G401.6 (cell line): ENCODE measurements around the gene WWC1.
"Not testable (repeated sequence)": the region's sequence is repeated elsewhere in the genome, so short reads cannot be mapped to it uniquely, and the experiment has no call there.

Source experiments
- FAIRE-seq: peaks from 2 replicates; lab custom pipeline; 2012; peaks lifted over from hg19 to GRCh38; lab: Jason Lieb, UNC

Gene WWC1

DNA sequence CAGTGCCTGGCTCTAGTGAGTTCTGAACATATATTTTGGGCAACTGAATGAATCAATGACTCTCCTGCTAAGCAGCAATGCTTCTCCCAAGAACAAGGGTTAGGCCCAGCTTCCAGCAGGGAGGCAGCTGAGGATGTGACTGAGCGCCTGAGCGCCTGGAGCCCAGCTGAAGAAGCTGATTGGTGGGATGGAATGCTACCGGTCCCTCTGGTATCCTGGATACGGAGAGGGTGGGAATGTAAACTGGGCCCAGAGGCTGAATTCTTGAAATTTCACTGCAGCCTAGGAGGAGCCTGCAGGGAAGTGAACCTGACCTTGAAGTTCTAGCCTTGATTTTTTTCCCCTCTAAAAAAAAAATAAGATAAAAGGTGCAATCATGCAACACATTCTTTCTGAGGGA is 43.2 kb downstream of the WWC1 start:
- FAIRE-seq = peak; percentile 65

DNA sequence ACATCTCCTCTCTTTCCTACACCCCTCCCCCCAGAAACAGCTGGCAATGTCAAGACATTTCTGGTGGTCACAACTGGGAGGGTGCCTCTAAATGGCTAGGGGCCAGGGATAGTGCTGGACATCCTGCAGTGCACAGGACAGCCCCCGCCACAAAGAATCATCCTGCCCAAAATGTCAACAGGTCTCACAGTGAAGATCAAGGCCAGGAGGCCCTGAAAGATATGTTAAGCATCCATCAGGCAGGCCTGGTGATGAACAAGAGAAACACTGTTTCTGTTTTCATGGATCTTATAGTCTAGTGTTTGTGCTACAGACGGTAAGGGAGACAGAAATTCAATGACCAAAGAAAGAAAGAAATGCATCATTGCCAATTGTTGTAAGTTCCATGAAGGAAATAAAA is 45.9 kb downstream of the WWC1 start:
- no peak for FAIRE-seq

DNA sequence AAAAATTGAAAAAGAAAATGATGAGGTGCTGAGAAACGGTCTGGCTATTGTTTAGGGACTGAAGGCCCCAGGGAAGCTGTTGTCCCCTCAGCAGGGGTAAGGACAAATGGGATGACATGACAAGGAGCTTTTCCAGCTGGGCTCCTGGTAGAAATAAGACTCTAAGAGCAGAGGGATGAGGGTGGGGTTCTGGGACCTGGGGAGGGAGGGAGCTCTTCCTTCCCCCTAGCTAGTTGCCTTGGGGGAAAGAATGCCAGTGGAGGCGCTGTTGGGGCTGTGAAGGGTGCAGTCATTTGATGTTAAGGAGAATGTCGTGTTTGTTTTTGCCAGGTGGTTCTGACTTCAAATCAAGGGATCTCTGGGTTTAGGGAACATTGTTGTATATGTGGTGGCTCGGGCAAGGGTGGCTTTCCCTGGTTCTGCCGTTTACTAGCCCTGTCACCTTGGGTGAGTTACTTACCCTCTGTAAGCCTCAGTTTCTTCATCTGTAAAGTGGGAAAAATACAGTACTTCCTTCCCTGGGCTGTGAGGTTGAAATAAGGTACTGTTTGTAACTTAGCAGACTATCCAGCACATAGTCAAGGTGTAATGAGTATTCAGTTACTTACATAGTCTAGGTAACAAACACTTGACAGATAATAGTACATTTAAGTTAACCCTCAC is 47.8 kb downstream of the WWC1 start:
- FAIRE-seq = no peak

DNA sequence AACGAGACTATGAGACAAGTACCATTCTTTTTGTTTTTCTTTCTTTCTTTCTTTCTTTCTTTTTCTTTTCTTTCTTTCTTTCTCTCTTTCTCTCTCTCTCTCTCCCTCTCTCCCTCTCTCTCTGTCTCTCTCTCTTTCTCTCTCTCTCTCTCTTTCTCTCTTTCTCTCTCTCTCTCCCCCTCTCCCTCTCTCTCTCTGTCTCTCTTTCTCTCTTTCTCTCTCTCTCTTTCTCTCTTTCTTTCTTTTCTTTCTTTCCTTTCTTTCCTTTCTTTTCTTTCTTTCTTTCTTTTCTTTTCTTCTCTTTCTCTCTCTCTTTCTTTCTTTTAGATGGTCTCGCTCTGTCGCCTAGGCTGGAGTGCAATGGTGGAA is 48.3 kb downstream of the WWC1 start:
- not testable (repeated sequence) for FAIRE-seq

DNA sequence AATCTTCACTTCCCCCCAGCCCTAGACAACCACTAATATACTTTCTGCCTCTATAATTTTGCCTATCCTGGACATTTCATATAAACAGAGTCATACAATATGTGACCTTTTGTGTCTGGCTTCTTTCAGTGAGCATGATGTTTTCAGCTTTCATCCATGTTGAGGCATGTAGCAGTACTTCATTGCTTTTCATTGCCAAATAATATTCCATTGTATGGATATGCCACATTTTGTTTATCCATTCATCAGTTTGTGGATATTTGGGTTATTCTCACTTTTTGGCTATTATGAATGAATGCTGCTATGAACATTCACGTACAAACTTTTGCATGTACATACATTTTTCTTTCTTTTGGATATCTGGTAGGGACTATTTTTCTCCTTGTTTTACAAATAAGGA is 49.0 kb downstream of the WWC1 start:
- FAIRE-seq = no peak

DNA sequence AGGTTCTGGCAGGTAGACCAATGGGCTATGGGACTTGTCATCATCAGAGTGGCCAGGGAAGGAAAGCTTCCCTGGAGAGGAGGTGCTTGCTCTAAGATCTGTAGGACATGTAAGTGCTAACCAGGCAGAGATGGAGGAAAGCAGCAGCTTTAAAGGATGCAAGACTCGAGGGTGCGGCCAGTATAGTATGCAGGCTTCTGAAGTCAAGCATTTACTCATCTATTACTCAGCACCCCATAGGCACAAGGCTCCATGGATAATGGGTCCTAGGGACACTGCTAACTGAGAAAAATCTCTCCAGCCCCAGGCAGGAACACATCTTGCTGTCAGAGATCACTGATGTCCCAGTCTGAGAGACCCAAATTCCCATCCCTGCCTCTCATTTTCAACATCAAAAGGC is 49.7 kb downstream of the WWC1 start:
- no peak for FAIRE-seq

DNA sequence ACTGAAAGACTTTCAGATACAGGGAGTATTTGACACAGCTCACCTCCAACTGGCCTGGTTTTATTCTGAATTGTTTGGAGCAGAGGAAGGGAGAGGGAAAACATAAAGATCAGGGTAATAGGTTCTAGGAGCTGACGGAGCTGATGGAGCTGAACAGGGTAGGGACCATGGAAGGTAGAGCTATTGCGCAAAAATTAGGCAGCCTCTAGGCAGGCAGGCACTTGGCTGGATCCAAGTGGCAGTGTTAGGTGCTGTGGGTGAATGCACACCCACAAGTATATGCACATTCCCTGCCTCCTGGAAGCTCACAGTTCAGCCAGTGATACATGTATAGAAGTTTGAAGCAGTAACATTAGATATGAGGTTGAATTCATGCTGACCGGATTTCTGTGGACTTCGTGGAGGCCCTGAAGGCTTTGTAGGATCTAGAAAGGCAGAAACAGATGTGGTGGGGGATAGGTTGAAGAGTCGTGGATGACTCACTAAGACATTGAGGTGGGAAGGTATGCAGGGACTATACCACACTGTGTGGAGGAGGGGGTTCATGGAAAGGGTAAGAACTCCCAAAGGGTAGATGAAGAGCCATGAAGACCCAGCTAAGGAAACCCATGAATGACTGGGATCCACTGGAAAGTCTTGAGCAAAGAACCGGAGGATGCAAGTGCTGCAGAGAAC is 50.8 kb downstream of the WWC1 start:
- FAIRE-seq = no peak

DNA sequence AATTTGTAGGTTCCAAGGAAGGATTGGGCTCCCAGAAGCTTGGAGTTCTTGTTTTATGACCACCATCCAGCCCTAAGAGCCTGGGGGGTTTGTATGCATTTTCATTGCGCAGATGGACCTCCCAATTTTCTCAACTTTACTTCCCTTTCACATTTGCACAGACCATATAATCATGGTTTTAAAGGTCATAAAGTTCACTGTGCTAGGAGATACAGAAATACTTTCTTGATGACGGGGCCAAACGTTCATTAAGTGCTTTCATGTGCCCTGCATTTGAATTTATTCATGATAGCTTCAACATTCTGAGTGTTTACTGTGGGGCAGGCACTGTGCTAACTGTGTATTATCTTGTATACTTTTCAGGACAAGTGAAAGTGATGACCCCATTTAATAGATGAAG is 51.5 kb downstream of the WWC1 start:
- no peak for FAIRE-seq

DNA sequence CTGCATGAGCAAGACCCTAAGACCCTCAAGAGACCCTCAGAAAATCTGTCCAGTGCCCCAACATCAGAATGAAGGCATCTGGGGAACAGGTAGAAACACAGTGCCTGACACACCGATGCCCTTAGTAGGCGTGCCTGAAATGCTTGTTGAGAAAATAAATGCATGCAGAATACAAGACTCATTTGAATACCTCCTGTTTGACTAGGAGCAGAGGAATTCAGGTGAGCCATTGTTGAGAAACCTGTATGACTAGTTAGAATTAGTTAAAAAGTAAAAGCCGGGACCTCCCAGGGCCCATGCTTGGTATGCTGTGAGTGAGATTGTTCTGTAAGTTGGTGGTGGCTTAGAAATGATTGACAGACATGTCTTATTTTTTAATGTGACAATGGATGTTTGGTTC is 55.0 kb downstream of the WWC1 start:
- FAIRE-seq = no peak

DNA sequence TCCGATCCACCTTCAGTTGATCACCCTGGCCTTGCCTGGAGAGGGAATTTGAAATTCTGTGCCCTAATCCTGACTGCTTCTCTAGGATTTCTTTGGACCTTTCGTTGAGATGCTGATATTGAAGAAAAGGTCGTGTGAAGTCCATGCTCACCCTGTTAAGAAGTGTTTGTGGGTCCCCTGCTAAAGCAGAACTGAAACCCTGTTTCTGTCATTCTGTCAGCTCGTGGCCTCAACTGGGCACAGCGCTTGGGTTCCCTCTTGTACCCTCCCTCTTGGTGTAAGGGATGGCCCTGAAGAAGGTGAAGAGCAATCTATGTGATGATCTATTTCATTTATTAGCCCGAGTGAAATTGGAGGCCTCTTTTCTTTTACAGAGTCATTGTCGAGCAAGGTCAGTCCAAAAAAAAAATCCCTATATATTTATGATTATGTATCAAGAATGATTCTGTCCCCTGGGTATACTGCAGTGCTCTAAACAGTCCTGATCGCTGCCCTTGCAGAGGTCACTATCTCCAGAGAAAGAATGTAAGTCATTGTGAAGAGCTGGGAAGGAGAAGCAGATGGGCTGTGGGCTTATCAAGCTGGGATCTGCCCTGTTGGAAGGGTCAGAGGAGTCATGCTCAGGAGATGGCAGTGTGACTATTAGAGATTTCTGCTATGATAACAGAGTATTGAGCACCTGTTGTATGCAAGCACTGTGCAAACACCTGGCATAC is 56.1 kb downstream of the WWC1 start:
- FAIRE-seq = no peak

DNA sequence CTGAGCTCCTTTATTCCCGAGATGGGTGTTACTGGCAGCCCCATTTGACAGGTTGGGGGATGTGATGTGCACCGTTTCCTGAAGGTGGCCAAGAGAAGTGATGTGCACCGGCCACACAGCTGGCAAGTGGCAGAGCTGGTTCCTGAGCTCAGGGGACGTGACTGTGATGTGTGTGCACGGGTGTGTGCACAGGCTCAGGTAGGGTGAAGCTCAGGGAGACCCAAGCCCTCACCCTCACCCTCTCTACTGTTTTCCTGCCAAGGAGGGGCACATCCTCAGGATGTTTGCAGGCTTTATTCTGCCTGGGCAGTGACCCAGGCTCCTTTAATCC is 56.6 kb downstream of the WWC1 start:
- FAIRE-seq = no peak

DNA sequence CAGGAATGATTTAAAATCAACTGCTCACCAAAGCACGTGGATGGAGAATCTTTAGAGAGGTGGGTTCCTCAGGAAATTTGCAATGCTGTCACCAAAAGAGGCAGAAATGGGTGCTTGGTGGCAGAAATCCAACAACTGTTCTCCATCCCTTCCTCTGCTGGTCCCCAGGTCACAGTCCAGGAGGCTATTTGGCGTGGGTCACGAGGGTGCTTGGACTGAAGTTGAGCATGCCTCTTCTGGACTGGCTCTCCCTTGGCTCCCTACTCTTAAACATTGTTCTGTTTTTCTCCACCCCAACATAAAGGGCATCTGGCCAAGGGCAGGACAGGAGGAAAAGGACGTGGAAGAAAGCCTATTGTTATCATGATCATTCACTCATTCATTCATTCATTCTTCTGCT is 58.9 kb downstream of the WWC1 start:
- no peak for FAIRE-seq

DNA sequence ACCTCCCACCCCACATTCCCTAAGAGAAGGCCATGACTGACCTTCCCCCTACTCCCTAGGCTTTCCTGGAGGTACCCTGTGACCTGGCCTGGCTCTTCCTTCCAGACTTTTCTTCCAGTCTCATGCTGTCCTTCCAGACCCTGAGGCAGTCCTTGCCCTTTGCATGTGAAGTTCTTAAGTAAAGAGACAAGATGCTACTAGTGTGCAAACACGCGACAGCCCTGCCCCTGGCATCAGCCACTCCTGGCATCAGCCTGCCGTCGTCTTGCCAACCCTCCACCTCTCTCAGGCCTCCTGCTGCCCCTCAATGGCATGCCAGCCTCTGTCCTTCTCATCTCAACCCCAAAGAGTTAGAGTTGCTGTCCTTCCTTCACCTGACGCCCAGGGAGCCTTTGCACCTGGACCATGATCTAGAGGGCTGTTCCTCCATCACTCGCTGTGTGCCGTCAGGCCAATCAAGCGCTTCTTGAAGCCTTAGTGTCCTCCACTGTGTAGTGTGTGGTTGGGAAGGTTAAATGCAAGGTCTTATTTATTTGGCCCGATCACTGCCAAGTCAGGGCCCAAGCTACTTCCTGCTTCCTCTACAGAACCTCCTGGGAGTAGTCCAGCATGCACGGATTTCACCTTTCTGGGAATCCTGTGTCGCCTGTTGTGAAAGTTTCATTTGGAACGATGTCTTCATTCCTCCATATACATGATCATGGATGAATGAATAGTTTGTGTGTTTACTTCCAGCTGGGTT is 61.9 kb downstream of the WWC1 start:
- no peak for FAIRE-seq

DNA sequence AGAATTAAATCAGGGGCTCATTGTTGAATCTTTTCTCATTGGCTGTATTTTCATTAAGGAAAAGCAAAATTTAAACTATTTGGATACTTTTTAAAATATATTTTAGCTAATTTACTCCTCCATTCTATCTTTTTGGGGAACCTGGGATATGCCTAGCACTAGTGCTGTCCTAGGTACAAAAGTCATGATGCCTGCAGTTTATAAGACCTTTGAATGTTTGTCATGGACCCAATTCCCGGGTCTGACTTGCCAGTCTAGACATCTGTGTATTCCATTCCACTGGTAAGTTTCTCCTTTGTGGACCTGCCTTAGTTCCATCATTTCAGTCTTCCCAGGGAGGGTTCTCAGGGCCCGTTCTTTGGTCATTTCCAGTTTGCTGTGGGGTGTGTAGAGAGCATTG is 63.0 kb downstream of the WWC1 start:
- FAIRE-seq = no peak

DNA sequence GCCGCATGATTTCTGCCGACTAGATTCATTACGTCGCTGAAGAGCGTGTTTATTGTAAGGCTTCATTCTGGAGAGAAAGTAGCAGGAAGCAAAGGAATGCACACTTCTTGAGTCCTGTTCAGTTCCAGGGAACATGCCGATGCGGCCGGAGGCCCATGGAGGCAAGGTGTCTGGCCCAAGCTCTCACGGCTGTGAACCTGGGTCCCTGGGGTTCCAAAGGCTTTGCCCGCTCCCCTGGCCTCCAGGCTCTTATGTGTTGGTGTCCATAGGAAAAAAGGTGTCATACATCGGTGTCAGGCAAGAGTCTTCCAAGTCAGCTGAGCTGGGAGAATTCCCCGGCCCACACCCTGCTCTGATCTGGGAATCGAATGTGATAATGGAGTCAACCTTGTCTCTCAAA is 64.7 kb downstream of the WWC1 start:
- no peak for FAIRE-seq

DNA sequence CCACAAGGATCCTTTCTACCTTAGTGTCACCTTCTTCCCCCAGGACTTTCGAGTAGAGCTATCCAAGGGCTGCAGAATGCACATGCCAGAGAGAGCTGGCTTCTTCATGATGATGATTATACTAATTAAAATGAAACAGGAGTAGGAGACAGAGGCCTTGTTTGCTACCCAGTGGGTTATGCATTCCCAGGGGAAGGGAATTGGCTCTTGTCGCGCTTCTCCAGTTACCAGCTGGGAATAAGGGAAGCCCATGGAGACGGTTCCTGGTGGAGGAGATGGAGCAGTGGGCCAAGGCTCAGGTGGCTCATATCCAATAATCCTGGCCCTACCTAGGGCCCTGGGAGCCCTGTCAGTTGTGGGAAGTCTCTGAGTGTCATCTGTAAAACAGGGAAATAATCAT is 65.1 kb downstream of the WWC1 start:
- FAIRE-seq = no peak

DNA sequence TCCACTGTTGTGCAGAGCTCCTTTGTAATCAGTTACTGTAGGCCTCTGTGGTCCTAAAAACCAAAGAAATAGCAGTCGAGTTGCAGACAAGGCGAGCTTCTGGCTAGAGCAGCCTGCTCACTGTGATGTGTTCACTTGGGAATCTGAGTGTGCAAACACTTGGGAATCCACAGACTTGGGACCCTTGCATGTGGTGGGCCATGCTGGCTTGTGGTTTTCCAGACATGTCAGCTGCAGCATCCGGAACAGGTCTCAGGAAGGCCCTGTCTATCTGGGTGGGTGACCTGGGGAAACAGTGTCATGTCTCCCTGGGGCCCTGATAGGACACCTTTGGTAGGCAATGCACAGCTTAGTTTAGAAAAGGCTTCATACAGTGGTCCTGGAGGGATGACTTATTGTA is 66.4 kb downstream of the WWC1 start:
- no peak for FAIRE-seq

DNA sequence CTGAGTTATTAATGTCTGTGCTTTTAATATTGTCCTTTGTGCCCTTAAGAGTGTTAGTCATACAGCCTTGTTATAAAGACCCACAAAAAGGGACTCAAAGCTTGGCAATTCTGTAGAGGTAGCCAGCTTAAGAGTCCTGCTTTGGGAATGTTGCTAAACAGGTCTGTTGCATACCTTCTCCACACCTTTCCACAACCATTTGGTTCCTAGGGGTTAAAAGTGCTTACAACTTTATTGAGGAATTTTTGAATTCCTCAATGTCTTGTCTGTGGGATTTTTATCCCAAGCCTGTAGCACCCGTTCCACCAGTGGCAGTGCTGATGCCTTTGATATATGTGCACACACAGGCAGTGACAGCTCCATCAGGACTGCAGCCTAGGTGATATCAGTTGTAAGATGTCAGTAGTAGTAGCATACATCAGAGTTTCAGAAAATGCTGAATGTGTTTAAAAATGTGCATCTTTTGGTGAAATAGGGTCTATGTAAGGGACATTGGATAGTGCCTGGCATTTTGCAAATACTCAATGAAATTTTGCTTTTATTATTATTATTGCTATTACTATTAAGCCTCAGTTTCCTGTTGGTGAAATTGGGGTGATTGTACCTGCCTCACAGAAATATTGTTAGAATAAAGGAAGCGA is 68.5 kb downstream of the WWC1 start:
- FAIRE-seq = no peak

DNA sequence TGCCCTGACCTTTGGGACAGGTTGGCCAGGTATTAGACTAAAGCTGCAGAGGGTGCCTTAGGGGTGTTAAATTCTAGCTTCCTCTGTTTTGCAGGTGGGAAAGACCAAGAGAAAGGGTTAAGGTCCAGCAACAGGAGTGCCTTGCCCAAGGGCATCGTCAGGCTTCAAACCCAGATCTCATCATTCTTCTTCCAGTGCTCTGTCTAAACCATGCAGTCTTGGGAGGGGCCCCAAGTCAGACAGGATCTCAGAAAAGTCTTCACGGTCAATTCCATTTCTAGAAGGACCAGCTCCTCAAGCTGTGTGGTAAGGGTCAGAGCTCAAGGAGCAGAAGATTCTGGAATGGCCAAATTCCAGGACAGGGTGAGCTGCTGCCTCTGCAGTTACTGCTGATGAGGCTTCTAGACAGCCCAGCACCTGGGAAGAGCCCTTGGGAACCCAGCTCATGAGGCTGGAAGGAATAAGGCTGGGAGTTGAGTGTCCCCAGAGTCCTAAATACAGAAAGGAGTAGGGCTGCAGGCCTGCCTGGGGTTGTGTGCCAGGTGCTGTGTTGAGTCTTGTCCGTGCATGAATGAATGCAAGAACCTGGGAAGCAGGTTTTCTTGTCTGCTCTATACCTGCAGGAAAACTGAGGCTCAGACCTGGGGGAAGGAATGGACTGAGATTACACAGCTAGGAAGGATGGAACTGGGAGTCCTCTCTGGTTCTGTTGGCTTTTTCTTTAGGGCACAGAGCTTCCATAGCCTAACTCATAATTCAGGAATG is 69.3 kb downstream of the WWC1 start:
- no peak for FAIRE-seq

DNA sequence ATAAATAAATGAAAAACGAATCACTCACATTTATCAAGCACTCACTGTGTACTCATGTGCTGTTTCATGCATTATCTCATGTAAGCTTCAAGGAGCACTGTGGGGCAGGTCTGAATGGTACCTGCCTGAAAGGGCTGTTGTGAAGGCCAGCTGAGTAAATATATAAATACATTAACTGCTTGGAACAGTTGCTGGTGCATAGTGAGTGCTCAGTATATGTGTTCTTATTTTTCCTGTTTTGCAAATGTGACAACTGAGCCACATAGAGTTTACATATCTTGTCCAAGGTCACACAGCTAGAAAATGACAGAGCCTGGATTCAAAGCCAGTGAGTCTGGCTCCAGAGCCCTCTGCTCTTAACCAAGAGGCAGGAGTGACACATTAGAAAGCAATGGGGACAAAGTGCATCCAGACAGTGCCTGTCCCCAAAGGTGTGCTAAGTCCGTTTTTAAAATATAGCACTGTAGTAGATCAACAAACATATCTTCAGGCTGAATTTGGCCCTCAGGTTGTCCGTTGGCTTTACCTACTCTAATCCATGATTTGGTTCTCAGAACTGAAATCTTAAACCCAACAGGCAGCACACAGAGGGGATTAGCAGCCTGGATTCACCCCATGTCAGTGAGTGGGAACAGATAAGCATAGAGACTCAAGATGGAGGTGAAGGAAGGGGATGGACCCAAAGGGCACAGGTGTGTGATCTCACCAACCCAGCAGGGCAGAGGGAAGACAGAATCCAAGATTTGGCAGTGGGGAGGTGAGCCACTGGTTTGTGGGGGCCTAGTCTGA is 70.8 kb downstream of the WWC1 start:
- FAIRE-seq = no peak

DNA sequence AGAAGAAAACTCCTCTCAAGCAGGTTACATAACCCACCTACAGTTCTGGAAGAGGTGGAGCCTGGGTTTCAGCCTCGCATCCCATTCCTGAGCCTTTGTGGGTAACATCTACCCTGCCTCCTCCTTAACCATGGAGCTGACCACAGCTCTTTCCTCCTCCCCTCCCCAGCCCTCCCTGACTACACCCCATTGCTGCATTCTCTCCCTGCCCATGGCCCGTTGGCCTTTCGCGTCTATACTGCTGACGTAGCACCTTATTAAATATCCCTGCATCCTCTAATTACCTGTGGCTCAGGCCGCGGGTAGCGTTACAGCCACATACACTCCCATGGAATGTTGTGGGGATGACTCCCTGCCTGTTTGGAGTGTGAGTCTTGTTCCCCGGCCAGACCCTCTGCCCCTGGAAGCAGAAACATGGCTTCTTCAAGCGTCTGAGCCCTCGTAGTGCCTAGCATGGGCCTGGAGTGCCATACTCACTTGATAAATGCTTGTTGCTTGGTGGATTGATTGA is 72.8 kb downstream of the WWC1 start:
- FAIRE-seq = no peak
